ENCODE measurements around the gene PTPN18.

The PTPN18 gene

DNA sequence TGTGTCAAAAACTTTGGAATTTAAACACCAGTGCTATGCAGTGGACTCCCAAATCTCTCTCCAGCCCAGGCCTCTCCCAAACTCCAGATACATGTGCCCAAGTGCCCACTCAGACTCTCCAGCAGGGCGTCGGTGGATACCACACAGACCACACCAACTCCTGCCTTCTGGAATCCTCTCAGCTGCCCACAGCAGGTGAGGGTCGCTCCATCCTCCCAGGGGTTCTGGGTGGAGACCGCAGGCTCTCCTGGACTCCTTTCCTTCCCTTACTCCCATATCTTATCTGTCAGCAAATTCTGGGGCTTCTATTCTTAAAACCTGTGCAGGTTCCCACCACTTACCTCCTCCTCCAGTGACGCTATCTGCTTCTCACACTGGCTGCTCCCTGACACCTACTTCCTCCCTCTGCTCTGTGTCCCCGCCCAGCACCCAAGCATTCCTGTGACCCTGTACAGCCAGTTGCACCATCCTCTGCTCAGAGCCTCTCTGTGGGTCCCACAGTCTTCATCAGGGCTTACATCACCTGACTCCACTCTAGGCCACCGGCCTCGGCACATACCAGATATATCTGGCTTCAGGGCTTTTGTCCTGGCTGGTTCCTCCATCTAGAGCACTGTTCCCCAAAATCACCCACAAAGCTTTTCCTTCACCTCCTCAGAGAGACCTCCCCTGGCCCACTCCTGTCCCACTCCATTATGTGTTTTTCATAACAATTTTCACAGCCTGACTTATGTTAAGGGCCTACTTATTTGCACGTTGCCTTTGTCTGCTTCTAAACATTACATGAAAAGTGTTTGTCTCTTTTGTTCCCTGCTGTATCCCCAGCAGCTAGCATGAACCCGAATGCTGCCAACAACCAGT lies 15.7 kb upstream of the PTPN18 start:
- no peak for FAIRE-seq

DNA sequence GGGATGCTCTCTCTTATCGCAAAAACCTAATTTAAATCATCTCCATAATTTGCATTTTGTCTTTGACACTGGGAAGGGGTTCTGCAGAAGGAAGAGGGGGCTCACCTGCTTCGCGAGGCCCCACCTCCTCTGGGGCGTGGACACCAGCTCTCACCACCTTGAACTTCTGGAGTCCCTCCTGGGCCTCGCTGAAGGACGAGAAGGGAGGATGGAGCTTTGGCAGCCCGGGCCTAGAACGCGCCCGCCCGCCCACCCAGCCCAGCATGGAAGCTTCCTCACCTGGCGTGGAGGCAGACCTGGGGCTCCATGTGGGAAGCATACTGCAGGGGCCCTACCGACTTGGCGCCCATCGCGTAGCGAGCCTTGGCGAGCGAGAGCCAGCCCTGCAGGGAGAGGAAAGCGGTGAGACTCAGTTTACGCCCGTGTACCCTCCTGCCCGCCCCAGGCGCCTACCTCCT lies 14.3 kb upstream of the PTPN18 start:
- no peak for FAIRE-seq

DNA sequence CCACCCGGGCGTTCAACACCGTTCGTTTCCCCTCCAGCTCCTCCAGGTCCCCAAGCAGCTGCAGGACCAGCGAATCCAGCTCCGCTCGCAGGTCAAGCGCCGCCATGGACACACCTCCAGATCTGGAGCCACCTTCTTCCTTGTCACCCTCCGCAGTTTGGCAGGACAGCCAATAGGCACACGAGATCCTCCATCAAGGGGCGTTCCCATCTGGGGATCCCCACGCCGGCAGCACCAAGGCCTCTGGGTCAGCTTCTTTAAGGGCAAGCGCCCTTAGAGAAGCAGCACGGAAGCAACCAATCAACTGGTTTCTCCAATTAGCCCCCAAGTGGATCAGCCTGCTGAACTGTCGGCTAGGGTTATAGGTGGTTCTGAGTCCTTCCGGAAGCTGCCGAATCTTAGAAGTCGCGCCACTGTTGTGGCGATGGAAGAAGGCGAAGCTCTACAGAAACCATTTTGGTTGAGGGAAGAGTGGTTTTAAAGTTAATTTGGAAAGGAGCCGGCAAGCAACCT lies 13.8 kb upstream of the PTPN18 start:
- FAIRE-seq = peak; percentile 92

DNA sequence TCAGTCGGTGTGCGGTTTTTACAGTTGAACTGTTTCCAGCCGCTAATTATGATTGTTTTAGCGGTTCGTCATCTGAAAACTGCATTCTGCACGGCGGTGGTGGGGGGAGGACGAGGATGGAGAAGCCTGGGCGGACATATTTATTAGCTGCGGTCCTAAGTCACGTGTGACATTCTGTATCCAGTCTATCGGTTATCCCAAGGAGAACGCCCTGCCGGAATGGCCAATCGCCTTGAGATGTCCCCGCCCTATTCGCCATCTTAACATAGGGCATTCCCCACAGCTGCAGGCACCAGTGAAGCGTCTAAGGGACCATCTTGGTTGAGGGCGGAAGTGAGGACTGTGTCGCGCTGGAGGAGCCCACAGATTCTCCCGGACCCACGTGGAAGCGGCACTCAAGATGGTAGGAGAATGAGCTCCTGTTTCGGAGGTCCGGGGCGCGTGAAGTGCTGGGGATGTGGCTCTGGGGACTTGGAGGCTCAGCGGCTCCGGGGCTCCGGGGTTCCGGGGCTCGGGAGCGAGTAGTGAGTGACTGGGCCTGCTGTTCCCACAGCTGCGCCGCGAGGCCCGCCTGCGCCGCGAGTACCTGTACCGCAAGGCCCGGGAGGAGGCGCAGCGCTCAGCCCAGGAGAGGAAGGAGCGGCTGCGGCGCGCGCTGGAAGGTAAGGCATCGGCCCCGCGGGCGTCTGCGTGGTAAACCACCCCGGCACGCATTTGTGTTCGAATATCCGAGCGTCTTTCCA lies 13.2 kb upstream of the PTPN18 start, which contains the start of gene IMP4:
IMP4 (plus strand) TSS at position 365 of the 743 bp plus-strand sequence; CDS start at position 401, 36 bp downstream.
- peak; percentile 94 for FAIRE-seq

DNA sequence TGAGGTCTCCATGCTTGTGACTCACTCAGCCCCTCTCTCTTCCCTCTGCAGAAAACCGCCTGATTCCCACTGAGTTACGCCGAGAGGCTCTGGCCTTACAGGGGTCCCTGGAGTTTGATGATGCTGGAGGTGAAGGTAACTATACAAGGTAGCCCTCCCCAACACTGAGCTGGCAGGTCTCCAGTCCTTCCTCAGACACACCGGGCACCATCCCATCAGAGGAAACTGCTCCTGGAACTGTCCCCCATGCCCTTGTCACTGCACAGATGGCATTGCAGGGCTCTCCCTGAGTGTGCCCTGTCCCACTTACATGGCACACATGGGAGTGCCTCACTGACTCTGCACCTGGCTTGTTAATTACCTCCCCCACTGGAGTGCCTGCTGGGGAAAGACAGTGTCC lies 11.3 kb upstream of the PTPN18 start:
- no peak for FAIRE-seq

DNA sequence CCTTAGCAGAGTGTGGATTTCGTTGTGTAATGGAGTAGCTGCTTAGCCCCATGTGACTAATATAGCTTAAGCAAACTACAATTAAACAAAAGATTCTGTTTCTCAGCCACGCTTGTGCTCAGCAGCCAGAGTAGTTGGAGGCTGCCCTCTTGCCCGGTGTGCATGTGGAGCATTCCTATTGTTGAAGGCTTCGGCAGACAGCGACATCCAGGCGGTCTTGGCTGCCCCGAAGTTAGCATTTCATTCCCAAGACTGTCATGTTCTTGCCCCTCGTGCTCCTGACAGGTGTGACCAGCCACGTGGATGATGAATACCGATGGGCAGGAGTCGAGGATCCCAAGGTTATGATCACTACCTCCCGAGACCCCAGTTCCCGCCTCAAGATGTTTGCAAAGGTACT lies 10.8 kb upstream of the PTPN18 start:
- no peak for FAIRE-seq

DNA sequence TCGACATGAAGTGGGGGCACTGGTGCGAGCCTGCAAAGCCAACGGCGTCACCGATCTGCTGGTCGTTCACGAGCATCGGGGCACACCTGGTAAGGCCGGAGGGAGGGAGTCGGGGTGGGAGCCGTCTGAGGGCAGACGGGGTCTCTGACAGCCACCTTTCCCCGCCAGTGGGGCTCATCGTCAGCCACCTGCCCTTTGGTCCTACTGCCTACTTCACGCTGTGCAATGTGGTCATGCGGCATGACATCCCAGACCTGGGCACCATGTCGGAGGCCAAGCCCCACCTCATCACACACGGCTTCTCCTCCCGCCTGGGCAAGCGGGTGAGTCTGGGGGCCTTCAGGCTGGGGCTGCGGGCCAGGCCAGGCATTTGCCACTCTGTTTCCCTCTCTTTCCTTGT lies 10.2 kb upstream of the PTPN18 start:
- no peak for FAIRE-seq

DNA sequence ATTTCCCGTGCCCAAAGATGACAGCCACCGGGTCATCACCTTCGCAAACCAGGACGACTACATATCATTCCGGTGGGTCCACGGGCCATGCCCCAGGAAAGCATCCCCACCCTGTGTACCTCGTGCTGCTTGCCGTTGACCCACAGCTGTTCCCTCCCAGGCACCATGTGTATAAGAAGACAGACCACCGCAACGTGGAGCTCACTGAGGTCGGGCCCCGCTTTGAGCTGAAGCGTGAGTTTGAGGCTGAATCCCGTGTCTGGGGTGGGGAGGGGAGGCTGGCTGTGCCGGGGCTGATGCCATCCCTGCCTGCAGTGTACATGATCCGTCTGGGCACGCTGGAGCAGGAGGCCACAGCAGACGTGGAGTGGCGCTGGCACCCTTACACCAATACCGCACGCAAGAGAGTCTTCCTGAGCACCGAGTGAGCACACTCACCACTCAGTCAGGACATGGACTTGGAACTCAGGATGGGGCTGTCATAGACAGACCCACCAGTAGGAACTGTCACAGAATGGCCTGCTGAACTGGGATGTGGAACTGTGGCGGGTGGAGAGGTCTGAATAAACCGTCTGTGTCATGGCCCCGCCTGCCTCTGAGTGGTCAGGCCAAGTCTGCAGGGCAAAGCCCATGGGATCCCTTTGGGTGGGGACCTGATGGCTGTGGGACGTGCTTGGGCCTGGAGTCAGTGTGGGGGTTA lies 9.7 kb upstream of the PTPN18 start:
- FAIRE-seq = no peak

DNA sequence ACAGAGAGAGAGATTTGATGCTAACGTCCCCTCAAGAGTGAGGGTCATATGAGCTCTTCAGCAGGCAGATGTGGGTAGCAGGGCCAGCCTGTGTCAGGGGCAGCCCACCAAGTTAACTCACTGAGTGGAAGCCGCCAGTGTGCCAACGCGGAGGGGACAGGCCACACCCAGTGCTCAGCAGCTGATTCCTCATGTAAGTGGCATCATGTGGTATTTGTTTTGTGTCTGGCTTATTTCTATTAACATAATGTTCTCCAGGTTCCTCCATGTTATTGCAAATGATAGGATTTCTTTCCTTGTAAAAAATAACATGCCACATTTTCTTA lies 9.2 kb upstream of the PTPN18 start:
- FAIRE-seq = no peak

DNA sequence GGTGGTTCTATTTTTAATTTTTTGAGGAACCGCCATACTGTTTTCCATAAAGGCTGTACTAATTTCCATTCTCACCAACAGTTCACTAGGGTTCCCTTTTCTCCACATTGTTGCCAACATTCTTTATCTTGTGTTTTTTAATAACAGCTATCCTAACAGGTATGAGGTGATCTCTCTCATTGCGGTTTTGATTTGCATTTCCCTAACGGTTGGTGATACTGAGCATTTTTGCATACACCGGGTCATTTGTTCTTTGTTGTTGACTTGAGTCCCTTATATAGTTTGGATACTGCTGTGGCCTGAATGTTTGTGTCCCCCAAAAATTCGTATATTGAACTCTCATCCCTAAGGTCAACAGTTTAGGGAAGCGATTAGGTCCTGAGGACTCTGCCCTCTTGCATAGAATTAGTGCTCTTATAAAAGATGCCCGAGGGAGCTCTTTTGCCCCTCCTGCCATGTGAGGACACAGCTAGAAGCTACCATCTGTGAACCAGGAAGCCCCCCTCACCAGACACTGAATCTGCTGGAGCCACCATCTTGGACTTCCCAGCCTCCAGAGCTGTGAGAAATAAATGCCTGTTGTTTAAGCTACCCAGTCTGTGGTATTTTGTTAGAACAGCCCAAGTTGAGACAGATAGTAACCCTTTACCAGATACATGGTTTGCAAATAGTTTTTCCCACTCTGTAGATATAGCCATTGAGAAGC lies 8.5 kb upstream of the PTPN18 start:
- no peak for FAIRE-seq

DNA sequence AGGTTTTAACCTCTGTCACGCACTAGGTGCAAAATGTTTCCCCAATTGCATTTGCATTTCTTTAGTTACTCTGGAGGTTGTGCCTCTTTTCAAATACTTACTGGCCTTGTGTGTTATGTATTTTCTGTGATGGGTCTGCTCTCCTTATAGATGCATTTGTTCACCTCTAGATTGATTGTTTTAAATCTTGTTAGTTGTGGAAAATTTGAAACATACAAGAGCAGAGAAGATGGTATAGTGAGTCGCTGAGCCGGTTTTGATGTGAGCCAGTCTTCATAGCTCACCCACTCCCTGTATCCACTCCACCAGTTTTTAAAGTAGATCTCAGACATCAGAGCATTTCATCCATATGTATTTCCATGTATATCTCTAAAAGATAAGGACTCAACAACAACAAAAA lies 6.7 kb upstream of the PTPN18 start:
- FAIRE-seq = no peak

DNA sequence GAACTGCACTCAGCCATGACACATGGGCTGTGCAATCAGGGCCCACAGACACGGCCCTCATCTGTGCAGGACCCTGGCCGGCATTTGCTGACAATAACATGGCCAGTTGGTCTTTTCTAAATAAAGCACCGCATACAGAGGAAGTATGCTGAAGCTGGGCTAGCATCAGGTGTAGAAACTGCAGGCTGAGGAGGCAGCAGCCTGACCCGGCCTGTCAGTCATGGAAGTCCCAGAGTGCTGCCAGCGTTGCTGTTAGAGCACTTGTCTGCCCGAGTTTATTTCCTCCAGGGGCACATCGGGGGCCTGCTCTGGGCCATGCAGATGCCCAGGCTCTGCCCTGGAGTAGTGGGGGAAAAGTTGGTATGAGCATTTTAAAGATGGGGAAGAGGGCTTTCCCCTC lies 4.1 kb upstream of the PTPN18 start:
- no peak for FAIRE-seq

DNA sequence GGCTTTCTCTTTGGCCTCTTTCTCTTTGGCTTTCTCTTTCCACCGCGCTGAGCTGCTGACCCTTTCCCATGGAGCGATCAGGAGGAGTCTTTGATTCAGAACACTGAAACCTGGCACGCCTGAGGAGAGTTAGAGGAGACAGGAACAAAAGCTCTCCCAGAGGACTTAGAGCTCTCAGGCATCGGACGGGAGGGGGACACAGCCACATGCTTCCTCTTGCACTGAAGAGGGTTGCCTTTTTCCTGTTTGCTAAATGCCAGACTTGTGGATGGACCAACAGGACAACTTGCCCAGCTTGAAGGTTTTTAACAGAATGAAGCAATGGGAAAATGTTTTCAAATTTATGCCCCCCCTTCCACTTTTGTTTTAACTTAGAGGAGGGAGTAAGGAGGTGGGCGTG lies 3.6 kb upstream of the PTPN18 start:
- FAIRE-seq = no peak

DNA sequence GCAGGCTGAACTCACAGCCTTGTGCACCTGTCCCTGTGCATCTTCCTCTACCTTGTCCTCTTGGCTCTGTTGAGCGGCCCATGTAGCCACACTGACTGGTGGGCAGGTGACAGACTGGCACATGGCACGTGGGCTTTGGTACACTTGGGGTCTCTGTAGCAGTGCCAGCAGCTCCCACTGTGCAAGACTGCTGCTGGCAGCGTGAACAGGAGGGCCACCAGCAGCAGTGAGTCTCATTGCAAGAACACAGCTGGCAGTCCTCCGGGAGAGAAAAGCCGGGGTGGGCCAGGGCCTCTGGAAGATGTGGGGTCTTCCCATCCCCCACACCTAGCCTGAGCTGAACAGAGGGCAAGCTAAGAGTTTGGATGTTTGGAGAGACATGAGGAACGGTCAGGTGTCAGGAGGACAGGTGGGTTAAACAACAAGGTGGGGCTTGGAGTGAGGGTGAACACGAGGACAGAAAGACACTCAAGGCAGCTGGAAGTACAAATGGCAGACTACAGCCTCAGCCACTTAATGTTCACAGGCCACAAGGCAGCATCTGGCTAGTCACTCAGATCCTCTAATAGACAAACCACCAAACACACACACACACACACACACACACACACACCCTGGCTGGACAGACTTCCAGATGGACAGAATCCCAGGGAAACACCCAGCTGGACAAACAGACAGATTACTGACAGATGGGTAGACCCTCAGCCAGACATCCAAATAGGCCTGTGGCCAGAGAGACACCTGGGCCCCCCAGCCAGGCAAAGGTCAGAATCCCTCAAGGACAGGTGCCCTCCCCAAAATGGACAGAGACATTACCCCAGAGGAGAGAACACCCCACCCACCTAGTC lies 2.3 kb upstream of the PTPN18 start:
- FAIRE-seq = no peak

DNA sequence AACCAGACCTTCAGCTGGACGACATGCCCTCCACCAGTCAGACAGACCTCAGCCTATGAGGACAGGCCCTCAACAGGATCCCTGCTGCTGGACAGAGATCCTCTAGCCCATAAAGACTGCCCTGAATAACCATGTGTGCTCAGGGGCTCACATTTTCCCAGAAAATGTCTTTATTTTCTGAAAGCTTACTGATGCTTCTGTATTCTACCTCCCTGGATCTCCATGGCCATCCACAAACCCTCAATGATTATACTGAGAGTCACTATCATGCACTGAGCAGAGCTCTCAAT lies 1.8 kb upstream of the PTPN18 start:
- no peak for FAIRE-seq

DNA sequence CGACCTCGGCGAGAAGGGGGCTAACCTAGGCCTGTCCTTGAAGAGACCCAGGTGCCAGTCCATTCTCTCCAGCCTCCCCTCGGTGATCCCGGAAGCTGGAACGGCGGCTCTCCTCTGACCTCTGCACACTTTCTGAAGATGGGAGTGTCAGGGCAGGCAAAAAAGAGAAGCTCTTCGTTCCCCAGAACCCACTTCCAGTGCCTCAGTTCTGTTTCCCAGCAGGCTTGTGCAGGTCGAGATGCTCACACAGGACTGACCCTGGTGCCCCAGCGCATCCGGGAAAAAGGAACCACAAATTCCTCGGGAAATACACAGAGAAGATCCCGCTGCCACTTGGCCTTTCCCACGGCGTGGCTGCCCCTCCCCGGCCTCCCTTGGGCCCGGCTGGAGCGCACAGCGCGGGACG lies 681 bp upstream of the PTPN18 start:
- FAIRE-seq = no peak

DNA sequence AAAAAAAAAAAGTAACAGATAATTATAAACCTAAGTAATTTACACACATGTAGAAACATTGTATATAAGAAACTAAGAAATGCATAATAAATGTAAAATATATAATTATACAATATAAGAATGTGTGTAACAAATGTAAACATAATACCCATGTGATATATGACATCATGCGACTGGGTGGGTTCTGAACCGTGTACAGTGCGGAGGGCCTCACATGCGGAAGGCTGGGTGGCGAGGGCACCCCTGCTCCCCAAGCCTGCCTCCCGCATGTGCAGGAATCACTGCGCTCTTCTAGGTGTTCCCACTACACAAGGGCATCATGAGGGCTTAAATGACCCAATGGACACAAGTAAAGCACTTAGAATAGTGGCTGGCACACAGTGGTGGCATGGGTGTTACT lies 2.0 kb downstream of the PTPN18 start:
- no peak for FAIRE-seq

DNA sequence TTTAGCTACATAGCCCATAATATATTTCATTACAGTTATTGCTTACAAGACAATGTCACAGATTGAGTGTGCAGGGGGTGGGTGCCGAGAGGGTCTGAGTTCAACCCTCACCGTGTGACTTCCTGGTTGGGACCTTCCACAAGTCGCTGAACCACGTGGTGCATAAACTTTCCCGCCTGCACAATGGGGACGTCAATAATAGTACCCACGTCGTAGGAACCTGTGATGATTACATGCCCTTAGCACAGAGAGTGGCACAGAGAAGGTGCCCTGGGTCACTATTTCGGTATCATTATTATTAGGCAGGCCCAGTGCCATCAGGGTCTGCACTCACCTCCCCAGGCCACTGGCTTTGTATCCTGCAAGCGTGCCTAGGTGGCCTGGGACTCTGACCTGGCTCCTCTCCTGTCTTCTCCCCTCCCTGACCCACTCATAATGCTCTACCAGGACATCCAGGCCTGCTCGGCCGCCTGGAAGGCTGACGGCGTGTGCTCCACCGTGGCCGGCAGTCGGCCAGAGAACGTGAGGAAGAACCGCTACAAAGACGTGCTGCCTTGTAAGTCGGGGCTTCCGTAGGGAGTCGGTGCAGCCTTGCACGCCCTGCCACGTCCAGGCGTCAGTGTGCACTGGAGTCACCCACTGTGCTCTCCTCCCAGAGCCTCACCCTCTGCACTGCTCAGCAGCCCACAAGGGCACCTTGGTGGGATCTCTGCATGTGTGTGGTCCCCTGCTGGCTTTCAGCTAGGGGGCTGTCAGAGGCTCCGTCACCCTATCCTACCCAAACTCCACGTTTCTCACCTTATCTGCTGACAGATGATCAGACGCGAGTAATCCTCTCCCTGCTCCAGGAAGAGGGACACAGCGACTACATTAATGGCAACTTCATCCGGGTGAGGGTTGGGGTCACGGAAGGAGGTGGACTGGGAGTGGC lies 2.8 kb downstream of the PTPN18 start:
- no peak for FAIRE-seq

DNA sequence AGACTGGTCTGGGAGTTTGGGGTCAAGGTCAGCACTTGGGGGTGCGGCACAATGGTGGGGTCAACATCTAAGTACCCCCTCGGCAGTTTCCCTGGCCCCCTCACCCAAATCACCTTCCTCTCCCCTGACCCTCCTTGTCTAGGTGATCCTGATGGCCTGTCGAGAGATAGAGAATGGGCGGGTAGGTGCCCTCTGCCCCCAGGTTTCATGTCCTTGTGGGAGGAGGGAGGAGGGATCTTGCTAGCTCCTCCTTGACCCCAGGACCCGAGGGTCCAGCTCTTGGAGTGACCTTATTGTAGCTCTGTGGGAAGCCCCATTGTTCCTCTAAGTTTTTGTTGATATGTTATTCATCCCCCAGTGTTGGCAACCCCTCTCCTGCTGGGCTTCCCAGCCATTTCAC lies 3.6 kb downstream of the PTPN18 start:
- FAIRE-seq = no peak

DNA sequence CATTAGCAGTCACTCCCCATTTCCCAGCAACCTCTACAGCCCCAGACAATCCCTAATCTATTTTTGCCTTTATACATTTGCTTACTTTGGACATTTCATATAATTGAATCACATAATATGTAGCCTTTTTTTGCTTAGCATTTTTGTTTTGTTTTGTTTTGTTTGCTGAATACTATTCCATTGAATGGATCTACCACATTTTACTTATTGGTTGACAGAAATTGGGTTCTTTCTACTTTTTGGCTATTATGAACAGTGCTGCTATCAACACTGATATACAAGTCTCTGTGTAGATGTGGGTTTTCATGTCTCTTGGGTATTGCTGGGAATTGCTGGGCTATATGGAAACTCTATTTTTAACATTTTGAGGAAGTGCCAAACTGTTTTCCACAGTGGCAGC lies 7.6 kb downstream of the PTPN18 start:
- FAIRE-seq = no peak

DNA sequence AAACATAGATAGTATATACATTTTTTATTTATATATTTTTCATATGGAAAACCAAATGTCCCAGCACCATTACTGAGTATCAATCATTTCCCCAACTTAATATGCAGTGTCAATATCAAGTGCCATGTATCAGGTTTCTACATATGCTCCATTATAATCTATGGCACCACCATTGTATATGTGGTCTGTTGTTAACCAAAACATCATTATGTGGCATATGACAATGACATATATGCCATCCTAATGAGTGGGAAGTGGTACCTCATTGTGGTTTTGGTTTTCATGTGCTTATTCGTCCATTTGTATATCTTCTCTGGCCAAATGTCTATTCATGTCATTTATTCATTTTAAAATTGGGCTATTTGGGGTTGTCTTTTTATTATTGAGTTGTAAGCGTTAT lies 9.2 kb downstream of the PTPN18 start:
- no peak for FAIRE-seq
